ENCODE results near the gene OR56A5.

The OR56A5 gene

GRCh38 chr11:5932671-5933070 lies 35.6 kb downstream of the OR56A5 start:
- DNase-seq = no peak
- H3K4me1 ChIP-seq (ENCODE audit: low read length) = no peaks in the 10 kb centered on the region
- H4K20me1 ChIP-seq (ENCODE audit: insufficient read depth, low read length) = no peaks in the 10 kb centered on the region
- no peaks in the 10 kb centered on the region for H3K9me3 ChIP-seq (replicated peaks; ENCODE audit: insufficient read depth, low read length)
- no peaks in the 10 kb centered on the region for H3K36me3 ChIP-seq (replicated peaks; ENCODE audit: insufficient read depth, low read length)
- no peak overlapping the region for H3K4me3 ChIP-seq (ENCODE audit: low read length)
- H2AFZ ChIP-seq (ENCODE audit: low read length) = no peak overlapping the region
- no peak overlapping the region for H3K27ac ChIP-seq (ENCODE audit: low read length)
- H3K79me2 ChIP-seq (ENCODE audit: low read length) = no peaks in the 10 kb centered on the region
- H3K4me2 ChIP-seq (ENCODE audit: low read depth, low read length) = no peak overlapping the region
- H3K9me2 ChIP-seq (replicated peaks; ENCODE audit: insufficient read depth, low read length) = no peaks in the 10 kb centered on the region
- TF ChIP-seq CTCF (IDR thresholded peaks at IDR 0.05; ENCODE audit: low read length) (no peak), EZH2 (optimal IDR thresholded peaks at IDR 0.05; ENCODE audit: low read depth, low read length) (no peak), EZH2phosphoT487 (IDR thresholded peaks at IDR 0.05; ENCODE audit: low read length) (no peak)
- no peaks in the 10 kb centered on the region for H3F3A ChIP-seq (ENCODE audit: insufficient read depth, low read length)
- H3K9ac ChIP-seq (ENCODE audit: low read length) = no peak overlapping the region
- no peaks in the 10 kb centered on the region for H3K27me3 ChIP-seq (replicated peaks; ENCODE audit: insufficient read depth, low read length)

- no peaks in the 10 kb centered on the region for H3K9me3 ChIP-seq (replicated peaks; ENCODE audit: insufficient read depth, low read length)
- no peak overlapping the region for H3K4me3 ChIP-seq (ENCODE audit: low read length)
- no peak overlapping the region for H3K27ac ChIP-seq (ENCODE audit: low read length)
- TF ChIP-seq EZH2 (optimal IDR thresholded peaks at IDR 0.05; ENCODE audit: low read depth, low read length) = no peak
- no peak for TF ChIP-seq EZH2phosphoT487 (IDR thresholded peaks at IDR 0.05; ENCODE audit: low read length)
- no peak for TF ChIP-seq CTCF (IDR thresholded peaks at IDR 0.05; ENCODE audit: low read length)
- H3K79me2 ChIP-seq (ENCODE audit: low read length) = no peaks in the 10 kb centered on the region
- no peaks in the 10 kb centered on the region for H3K9me2 ChIP-seq (replicated peaks; ENCODE audit: insufficient read depth, low read length)
- no peaks in the 10 kb centered on the region for H3K27me3 ChIP-seq (replicated peaks; ENCODE audit: insufficient read depth, low read length)
- DNase-seq = no peak
- H3K4me2 ChIP-seq (ENCODE audit: low read depth, low read length) = no peak overlapping the region
- no peaks in the 10 kb centered on the region for H3F3A ChIP-seq (ENCODE audit: insufficient read depth, low read length)
- H3K36me3 ChIP-seq (replicated peaks; ENCODE audit: insufficient read depth, low read length) = no peaks in the 10 kb centered on the region
- H2AFZ ChIP-seq (ENCODE audit: low read length) = no peak overlapping the region
- no peaks in the 10 kb centered on the region for H3K4me1 ChIP-seq (ENCODE audit: low read length)
- H4K20me1 ChIP-seq (ENCODE audit: insufficient read depth, low read length) = no peaks in the 10 kb centered on the region
- H3K9ac ChIP-seq (ENCODE audit: low read length) = no peak overlapping the region
These were observed 37.2 kb downstream of the OR56A5 start for GRCh38 chr11:5931061-5931460.

GRCh38 chr11:5930614-5931013 lies 37.7 kb downstream of the OR56A5 start:
- no peak overlapping the region for H3K4me3 ChIP-seq (ENCODE audit: low read length)
- no peaks in the 10 kb centered on the region for H3K4me1 ChIP-seq (ENCODE audit: low read length)
- no peak overlapping the region for H3K9ac ChIP-seq (ENCODE audit: low read length)
- H4K20me1 ChIP-seq (ENCODE audit: insufficient read depth, low read length) = no peaks in the 10 kb centered on the region
- H3K9me3 ChIP-seq (replicated peaks; ENCODE audit: insufficient read depth, low read length) = no peaks in the 10 kb centered on the region
- H3K4me2 ChIP-seq (ENCODE audit: low read depth, low read length) = no peak overlapping the region
- DNase-seq = no peak
- H3K9me2 ChIP-seq (replicated peaks; ENCODE audit: insufficient read depth, low read length) = no peaks in the 10 kb centered on the region
- no peak overlapping the region for H2AFZ ChIP-seq (ENCODE audit: low read length)
- TF ChIP-seq EZH2 (optimal IDR thresholded peaks at IDR 0.05; ENCODE audit: low read depth, low read length) (no peak), CTCF (IDR thresholded peaks at IDR 0.05; ENCODE audit: low read length) (no peak)
- H3K27me3 ChIP-seq (replicated peaks; ENCODE audit: insufficient read depth, low read length) = no peaks in the 10 kb centered on the region
- no peak overlapping the region for H3K27ac ChIP-seq (ENCODE audit: low read length)
- H3F3A ChIP-seq (ENCODE audit: insufficient read depth, low read length) = no peaks in the 10 kb centered on the region
- H3K79me2 ChIP-seq (ENCODE audit: low read length) = no peaks in the 10 kb centered on the region
- H3K36me3 ChIP-seq (replicated peaks; ENCODE audit: insufficient read depth, low read length) = no peaks in the 10 kb centered on the region

Measured in MM.1S (cell line).